Endothelial cell of umbilical vein (primary cell): ENCODE data around the gene PSMA3. TPM values are rescaled to one million over a fixed set of nuclear protein-coding genes. Genes with fewer than 3 reads are reported as not detected.

Experiments used
- BruUV-seq: library from RNA; stranded (reverse); fragments of 400-500 nt; replicated peaks from 2 replicates; lab custom pipeline; 2021; lab: Mats Ljungman, UMichigan
- CTCF ChIA-PET: fragments of 300-600, 350-600 bp; sonication (Branson Sonifier 250); formaldehyde crosslinking; loops from one replicate; lab custom pipeline; 2021; ENCODE audit warnings: antibody characterized with exemption, inconsistent platforms; lab: Charles Lee
- POLR2A ChIA-PET: fragments of 300-600, 350-600 bp; sonication (Branson Sonifier 250); formaldehyde crosslinking; loops from one replicate; lab custom pipeline; 2021; ENCODE audit warnings: antibody characterized with exemption, inconsistent platforms; lab: Charles Lee
- DNase-seq: peaks from one replicate; pipeline ENCODE4 v3.0.0-alpha.2; 2011; ENCODE audit warnings: low read depth, low spot score
- FAIRE-seq: peaks from 2 replicates; lab custom pipeline; 2011; peaks lifted over from hg19 to GRCh38; lab: Jason Lieb, UNC
- H2AFZ ChIP-seq: 2 replicates; pipeline ENCODE4 v1.6.0; 2012; ENCODE audit warnings: low read depth, low read length, control low read depth, inconsistent platforms
- H3K27ac ChIP-seq: 2 replicates; pipeline ENCODE4 v1.5.1; 2011; ENCODE audit warnings: low read depth, mild to moderate bottlenecking, control low read depth, low read length, moderate library complexity; ENCODE audit not compliant: insufficient read depth
- H3K27me3 ChIP-seq, 2 experiments: 2 replicates each; pipeline versions ENCODE4 v1.6.0 to v1.6.1; 2011; ENCODE audit warnings: low read length in 2 of 2, mixed read lengths in 1 of 2; ENCODE audit not compliant: control insufficient read depth in 2 of 2, insufficient read depth in 2 of 2
- H3K36me3 ChIP-seq, 2 experiments: 2 replicates in 1 of 2; 3 replicates in 1 of 2; pipeline ENCODE4 v1.5.1; 2011; ENCODE audit warnings: low read length in 2 of 2, mild to moderate bottlenecking in 1 of 2, moderate library complexity in 1 of 2; ENCODE audit not compliant: control insufficient read depth in 2 of 2, insufficient read depth in 2 of 2; ENCODE audit errors: extremely low read depth in 1 of 2
- H3K4me1 ChIP-seq: 3 replicates; pipeline ENCODE4 v1.5.1; 2011; ENCODE audit warnings: mild to moderate bottlenecking, low read length; ENCODE audit not compliant: control insufficient read depth, insufficient read depth; ENCODE audit errors: extremely low read depth
- H3K4me2 ChIP-seq: 2 replicates; pipeline ENCODE4 v1.6.1; 2011; ENCODE audit warnings: low read length, control low read depth, mixed read lengths; ENCODE audit not compliant: insufficient read depth
- H3K4me3 ChIP-seq, 3 experiments: fragments of 200-600 bp in 1 of 3; sonication (generic), shearing (Covaris generic) in 1 of 3; replicated peaks in 1 of 3; 2 replicates each; pipeline ENCODE4 v1.5.1; 2011 to 2016; ENCODE audit warnings: control low read depth in 3 of 3, low read length in 3 of 3, mild to moderate bottlenecking in 2 of 3, inconsistent platforms in 1 of 3, low read depth in 1 of 3, moderate library complexity in 1 of 3; ENCODE audit not compliant: insufficient read depth in 1 of 3
- H3K79me2 ChIP-seq: 2 replicates; pipeline ENCODE4 v1.6.0; 2012; ENCODE audit warnings: low read length, inconsistent platforms; ENCODE audit not compliant: control insufficient read depth, insufficient read depth
- H3K9ac ChIP-seq: replicated peaks from 2 replicates; pipeline ENCODE3; 2011; ENCODE audit warnings: low read length, control low read depth; ENCODE audit not compliant: insufficient read depth; ENCODE audit errors: extremely low read depth
- H3K9me1 ChIP-seq: replicated peaks from 3 replicates; pipeline ENCODE4 v1.6.0; 2011; ENCODE audit warnings: mild to moderate bottlenecking, low read length; ENCODE audit not compliant: control insufficient read depth, insufficient read depth; ENCODE audit errors: extremely low read depth
- H3K9me3 ChIP-seq: replicated peaks from 2 replicates; pipeline ENCODE4 v1.5.1; 2012; ENCODE audit warnings: low read length, inconsistent platforms; ENCODE audit not compliant: control insufficient read depth, insufficient read depth
- H4K20me1 ChIP-seq: replicated peaks from 2 replicates; pipeline ENCODE3; 2011; ENCODE audit warnings: mild to moderate bottlenecking, low read length; ENCODE audit not compliant: control insufficient read depth, insufficient read depth; ENCODE audit errors: extremely low read depth
- EZH2 ChIP-seq: IDR thresholded peaks from 2 replicates; pipeline ENCODE4 v1.6.1; 2012; ENCODE audit warnings: borderline replicate concordance, low read depth, mild to moderate bottlenecking, moderate library complexity, low read length, inconsistent platforms; ENCODE audit not compliant: severe bottlenecking
- FOS ChIP-seq: IDR thresholded peaks from 2 replicates; pipeline ENCODE4 v1.6.1; 2011; ENCODE audit warnings: mild to moderate bottlenecking, low read length, moderate library complexity, borderline replicate concordance; ENCODE audit not compliant: insufficient read depth
- GATA2 ChIP-seq: IDR thresholded peaks from 2 replicates; pipeline ENCODE4 v1.7.0; 2011; ENCODE audit warnings: low read depth, mild to moderate bottlenecking, moderate library complexity, mixed read lengths, low read length; ENCODE audit not compliant: insufficient read length, insufficient read depth
- JUN ChIP-seq: IDR thresholded peaks from 2 replicates; pipeline ENCODE4 v1.6.1; 2011; ENCODE audit warnings: borderline replicate concordance, low read depth; ENCODE audit not compliant: insufficient read length, insufficient read depth
- MYC ChIP-seq: IDR thresholded peaks from one replicate; pipeline ENCODE4 v1.6.1; 2011; ENCODE audit warnings: mild to moderate bottlenecking, low read depth, low read length
- POLR2A ChIP-seq: IDR thresholded peaks from 2 replicates; pipeline ENCODE4 v1.6.1; 2012; ENCODE audit warnings: low read depth, mild to moderate bottlenecking, control low read depth, low read length
- POLR2AphosphoS5 ChIP-seq: IDR thresholded peaks from 2 replicates; pipeline ENCODE4 v1.6.1; 2012; ENCODE audit warnings: low read depth, mild to moderate bottlenecking, control low read depth, low read length, moderate library complexity; ENCODE audit not compliant: insufficient read depth
- dilution Hi-C: fragments of 300-500 bp; cut with MboI; formaldehyde crosslinking; loops from one replicate; pipeline ENCODE4 v1.15.0; 2019; ENCODE audit warnings: low sequenced_read_pairs; ENCODE audit not compliant: extremely low pct_ligation_motif_present
- intact Hi-C: fragments of 100-400 bp; cut with micrococcal nuclease; formaldehyde crosslinking; loops from one replicate; pipeline ENCODE4 v1.10.0; 2022
- polyA plus RNA-seq, 4 experiments: library from polyadenylated mRNA; depleted of rRNA in 3 of 4; stranded (reverse) in 3 of 4; unstranded in 1 of 4; fragments of >200 nt; gene quantifications; 2 replicates each; pipeline versions ENCODE4 v1.2.1 to v1.2.3, GENCODE V29; 2011 to 2012; ENCODE audit warnings: missing spikeins in 1 of 4
- total RNA-seq: library from RNA; stranded (reverse); gene quantifications from 2 replicates; pipeline ENCODE4 v1.2.3, GENCODE V29; 2021
- TF ChIP-seq, protein P1 (sequence below), 2 donors: IDR thresholded peaks; 1 replicate in 1 of 2; 2 replicates in 1 of 2; pipeline ENCODE4 v1.5.1; 2011; ENCODE audit warnings: low read length in 2 of 2, mild to moderate bottlenecking in 2 of 2, moderate library complexity in 2 of 2, control low read depth in 1 of 2, inconsistent platforms in 1 of 2, low read depth in 1 of 2; ENCODE audit not compliant: insufficient read depth in 1 of 2; ENCODE audit errors: extremely low read depth in 1 of 2
- TF ChIP-seq, protein P2 (sequence below): IDR thresholded peaks from 2 replicates; pipeline ENCODE4 v1.6.1; 2011; ENCODE audit not compliant: insufficient read depth, insufficient read length

PSMA3 gene
- total and polyA plus RNA-seq, 2 donors (not counting 3 experiments of a cell fraction or from before 2014, with no cell fraction given) = 240 to 297 TPM

DNA sequence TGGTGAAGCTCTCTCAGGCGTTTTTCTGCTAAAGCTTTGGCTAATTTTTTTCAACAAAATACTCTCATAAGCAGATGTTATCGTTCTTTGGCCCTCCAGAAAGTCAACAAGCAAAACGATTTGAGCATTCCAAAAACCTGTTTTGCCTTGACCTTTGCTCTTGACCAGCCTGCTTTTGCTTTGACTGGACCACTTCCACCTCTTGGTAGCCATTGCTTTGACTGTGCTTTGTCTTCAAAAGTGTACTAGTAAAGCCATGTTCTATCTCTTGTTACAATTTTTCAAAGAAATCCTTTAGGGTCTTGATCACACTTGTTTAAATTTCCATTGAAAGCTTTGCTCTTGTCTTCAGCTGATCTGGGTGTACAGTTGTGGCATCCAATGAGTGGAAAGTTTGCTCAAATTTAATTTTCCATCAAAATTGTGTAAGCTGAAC is 43.0 kb downstream of the PSMA3 start:
- BruUV-seq = no TSS peak
- H3K9me3 ChIP-seq = no peaks in the 10 kb centered on the region
- H3K27ac ChIP-seq = no peak overlapping the region
- CTCF ChIA-PET = interaction anchor here (3.8 kb wide), 1 partner anchor 10 kb away, joined by 12 read pairs; the partner anchor contains the start of gene ARID4A
- FAIRE-seq (no peak), DNase-seq (no peak)
- no peaks in the 10 kb centered on the region for H3K27me3 ChIP-seq
- TF ChIP-seq POLR2AphosphoS5 (no peak), FOS (no peak), GATA2 (no peak), POLR2A (no peak), JUN (no peak), EZH2 (no peak), MYC (no peak)
- TF ChIP-seq, protein P1, sequence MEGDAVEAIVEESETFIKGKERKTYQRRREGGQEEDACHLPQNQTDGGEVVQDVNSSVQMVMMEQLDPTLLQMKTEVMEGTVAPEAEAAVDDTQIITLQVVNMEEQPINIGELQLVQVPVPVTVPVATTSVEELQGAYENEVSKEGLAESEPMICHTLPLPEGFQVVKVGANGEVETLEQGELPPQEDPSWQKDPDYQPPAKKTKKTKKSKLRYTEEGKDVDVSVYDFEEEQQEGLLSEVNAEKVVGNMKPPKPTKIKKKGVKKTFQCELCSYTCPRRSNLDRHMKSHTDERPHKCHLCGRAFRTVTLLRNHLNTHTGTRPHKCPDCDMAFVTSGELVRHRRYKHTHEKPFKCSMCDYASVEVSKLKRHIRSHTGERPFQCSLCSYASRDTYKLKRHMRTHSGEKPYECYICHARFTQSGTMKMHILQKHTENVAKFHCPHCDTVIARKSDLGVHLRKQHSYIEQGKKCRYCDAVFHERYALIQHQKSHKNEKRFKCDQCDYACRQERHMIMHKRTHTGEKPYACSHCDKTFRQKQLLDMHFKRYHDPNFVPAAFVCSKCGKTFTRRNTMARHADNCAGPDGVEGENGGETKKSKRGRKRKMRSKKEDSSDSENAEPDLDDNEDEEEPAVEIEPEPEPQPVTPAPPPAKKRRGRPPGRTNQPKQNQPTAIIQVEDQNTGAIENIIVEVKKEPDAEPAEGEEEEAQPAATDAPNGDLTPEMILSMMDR (IDR thresholded peaks at IDR 0.05; ENCODE audit: extremely low read depth in 1 of 2, insufficient read depth in 1 of 2, low read depth in 1 of 2, low read length in 2 of 2) = no peak
- TF ChIP-seq, protein P2, sequence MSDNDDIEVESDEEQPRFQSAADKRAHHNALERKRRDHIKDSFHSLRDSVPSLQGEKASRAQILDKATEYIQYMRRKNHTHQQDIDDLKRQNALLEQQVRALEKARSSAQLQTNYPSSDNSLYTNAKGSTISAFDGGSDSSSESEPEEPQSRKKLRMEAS = no peak
- H3K9ac ChIP-seq = no peak overlapping the region
- POLR2A ChIA-PET = interaction anchor here (2.4 kb wide), 1 partner anchor 10 kb away, joined by 6 read pairs; the partner anchor contains the start of gene ARID4A
- intact Hi-C loops (no loop called here), dilution Hi-C loops (no loop called here)
- H3K4me1 ChIP-seq = peaks cover 3% of the 10 kb centered on the region
- no peak overlapping the region for H3K4me3 ChIP-seq
- no peak overlapping the region for H3K4me2 ChIP-seq
- peaks cover 20 to 36% of the 10 kb centered on the region in 2 experiments for H3K36me3 ChIP-seq
- no peaks in the 10 kb centered on the region for H3K9me1 ChIP-seq
- H2AFZ ChIP-seq = no peak overlapping the region
- H4K20me1 ChIP-seq = no peaks in the 10 kb centered on the region
- H3K79me2 ChIP-seq = peaks cover 79% of the 10 kb centered on the region
